Activated naive CD4-positive, alpha-beta T cell treated with anti-CD3 and anti-CD28 coated beads for 36 hours (primary cell): ENCODE data around the gene LRRFIP1. TPM values are rescaled to one million over a fixed set of nuclear protein-coding genes. Genes with fewer than 3 reads are reported as not detected.

Experiments used
- CTCF ChIA-PET: fragments of 350-600 bp; sonication (Branson Sonifier 250); formaldehyde crosslinking; loops from one replicate; lab custom pipeline; 2021; ENCODE audit warnings: antibody characterized with exemption; lab: Charles Lee
- DNase-seq: peaks from one replicate; pipeline ENCODE4 v3.0.0-alpha.2; 2020
- H3K27ac Mint-ChIP-seq: one replicate; pipeline ENCODE4 v1.8.0; 2021; ENCODE audit warnings: mild to moderate bottlenecking, mixed read lengths
- H3K27me3 Mint-ChIP-seq: one replicate; pipeline ENCODE4 v1.8.0; 2021; ENCODE audit warnings: low read depth, mixed read lengths
- H3K36me3 Mint-ChIP-seq: one replicate; pipeline ENCODE4 v1.8.0; 2021; ENCODE audit warnings: low read depth, mixed read lengths
- H3K4me1 Mint-ChIP-seq: one replicate; pipeline ENCODE4 v1.8.0; 2021; ENCODE audit warnings: low read depth, mixed read lengths
- H3K4me3 Mint-ChIP-seq: one replicate; pipeline ENCODE4 v1.8.0; 2021; ENCODE audit warnings: mild to moderate bottlenecking, moderate library complexity, mixed read lengths
- H3K9me3 Mint-ChIP-seq: one replicate; pipeline ENCODE4 v1.8.0; 2021; ENCODE audit warnings: mixed read lengths
- intact Hi-C: fragments of 100-400 bp; cut with micrococcal nuclease; formaldehyde crosslinking; loops from one replicate; pipeline ENCODE4 v1.15.1; 2023
- total RNA-seq, 2 experiments: library from RNA; stranded (reverse); gene quantifications; one replicate each; pipeline ENCODE4 v1.2.3, GENCODE V29; 2021

The LRRFIP1 gene
- total RNA-seq, 2 experiments from 2014 or later, result 154 to 155 TPM

DNA sequence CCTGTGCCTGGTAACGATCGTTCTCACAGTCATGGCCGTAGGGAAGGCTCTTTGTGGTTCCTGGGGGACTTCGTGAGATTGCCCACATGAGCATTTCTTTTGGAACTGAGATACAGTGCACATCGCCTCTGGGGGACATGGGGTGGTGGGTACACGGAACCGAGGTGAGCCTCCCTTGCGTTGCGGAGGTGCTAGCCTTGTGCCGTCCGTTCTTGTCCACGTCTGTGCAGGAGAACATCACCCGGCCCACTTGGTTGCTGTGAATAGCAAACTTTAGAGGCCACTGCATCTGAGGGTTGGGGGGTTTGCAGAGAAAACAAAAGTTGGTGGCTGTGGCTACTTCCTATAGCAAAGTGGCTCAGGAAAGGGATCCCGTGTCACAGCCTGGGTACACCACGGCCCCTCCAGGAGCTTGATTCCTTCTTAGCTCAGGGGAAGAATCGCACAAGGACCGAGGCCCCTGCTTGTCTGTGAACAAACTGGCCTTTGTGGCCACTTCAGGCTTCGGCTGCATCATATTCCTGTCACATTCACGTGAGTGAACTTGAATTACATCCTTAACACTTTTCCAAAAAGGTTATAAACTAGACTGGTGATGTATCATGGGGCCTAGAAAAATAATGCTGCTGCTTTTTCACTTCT is 72.6 kb downstream of the LRRFIP1 start:
- intact Hi-C loops, result loop anchor here (1.0 to 10.0 kb wide), 4 partner anchors 8 to 1155 kb away; partner anchors contain the start of gene SCLY
- Mint-ChIP-seq H3K4me1 (peaks cover 95% of the 10 kb centered on the region), H3K9me3 (no peaks in the 10 kb centered on the region), H3K4me3 (no peak overlapping the region), H3K27ac (peak overlapping the region; percentile 86), H3K27me3 (no peaks in the 10 kb centered on the region), H3K36me3 (peaks cover 7% of the 10 kb centered on the region)
- CTCF ChIA-PET, result interaction anchor here (0.5 to 1.6 kb wide), 5 partner anchors 25 to 192 kb away, joined by 3 to 10 read pairs (median 6); no protein-coding TSS in a partner anchor
- DNase-seq, result no peak

DNA sequence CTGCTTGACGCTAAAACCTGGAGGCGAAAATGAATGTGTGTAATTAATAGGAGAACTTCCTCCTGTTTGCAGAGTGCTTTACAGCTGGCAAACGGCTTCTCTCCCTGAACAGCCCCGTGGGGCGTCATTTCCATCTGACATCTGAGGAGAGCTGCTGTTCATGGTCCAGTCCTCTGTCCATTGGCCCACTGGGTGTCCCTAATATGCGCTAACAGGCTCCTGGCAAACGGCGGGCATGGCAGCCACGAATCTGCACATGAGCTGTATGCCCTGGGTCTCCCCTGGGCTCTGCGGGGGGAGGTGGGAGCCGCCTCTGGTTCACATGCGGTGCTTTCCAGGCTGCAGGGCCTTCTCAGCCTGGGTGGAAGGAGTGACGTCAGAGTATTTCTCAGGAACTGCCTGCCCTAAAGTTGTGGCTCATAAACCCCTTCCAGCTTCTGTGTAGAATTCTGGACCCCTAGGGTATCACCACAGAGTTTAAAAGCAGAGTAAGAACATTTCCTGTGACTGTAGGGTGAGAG is 73.2 kb downstream of the LRRFIP1 start:
- H3K4me1 Mint-ChIP-seq, result peaks cover 95% of the 10 kb centered on the region
- CTCF ChIA-PET, result interaction anchor here (0.5 to 1.6 kb wide), 5 partner anchors 26 to 193 kb away, joined by 3 to 10 read pairs (median 6); no protein-coding TSS in a partner anchor
- DNase-seq, result peak; percentile 84
- peak overlapping the region; percentile 40 for H3K4me3 Mint-ChIP-seq
- H3K27ac Mint-ChIP-seq, result peak overlapping the region; percentile 86
- no peaks in the 10 kb centered on the region for H3K27me3 Mint-ChIP-seq
- intact Hi-C loops, result loop anchor here (1.0 kb wide), 1 partner anchor 8 kb away; no protein-coding TSS in a partner anchor
- H3K9me3 Mint-ChIP-seq, result no peaks in the 10 kb centered on the region
- H3K36me3 Mint-ChIP-seq, result peaks cover 7% of the 10 kb centered on the region

DNA sequence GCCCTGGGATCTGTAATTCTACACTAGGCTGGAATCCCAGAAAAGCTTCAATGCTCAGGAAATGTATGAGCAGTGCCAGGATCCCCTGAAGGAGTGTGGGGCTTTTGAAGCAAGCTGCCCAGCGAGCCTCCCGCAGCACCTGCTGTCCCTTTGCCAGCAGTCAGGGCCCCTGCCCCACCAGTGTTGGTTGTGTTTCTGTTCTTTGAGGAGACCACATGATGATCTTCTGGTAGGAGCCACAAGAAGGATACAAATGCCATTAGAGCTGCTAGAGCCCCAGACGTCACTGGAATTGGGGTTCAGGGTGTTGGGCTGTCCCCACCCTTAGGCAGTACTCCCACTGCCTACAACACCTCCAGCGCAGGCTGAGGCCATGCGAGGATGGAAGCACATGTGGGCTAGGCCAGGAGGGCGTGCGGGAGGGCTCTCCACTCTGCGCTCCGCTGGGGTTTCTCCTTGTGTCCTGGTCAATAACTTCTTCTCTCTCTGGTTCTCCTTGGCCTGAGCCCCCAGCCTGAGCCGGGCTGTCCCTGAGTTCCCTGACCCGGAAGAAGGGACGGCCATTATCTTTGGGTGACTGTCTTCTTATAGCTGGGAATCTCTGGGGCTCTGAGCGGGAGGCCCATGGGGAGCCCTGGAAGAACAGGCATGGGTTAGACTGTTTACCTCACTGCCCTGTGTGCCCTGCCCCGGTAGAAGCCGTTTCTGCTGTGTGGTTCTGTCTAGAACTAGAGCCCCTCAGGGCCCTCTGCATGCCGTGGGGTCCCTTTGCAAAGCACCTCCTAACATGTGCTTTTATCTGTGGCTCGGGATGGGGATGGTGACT is 73.9 kb downstream of the LRRFIP1 start:
- DNase-seq, result no peak
- Mint-ChIP-seq H3K27ac (peak overlapping the region; percentile 86), H3K36me3 (peaks cover 7% of the 10 kb centered on the region), H3K9me3 (no peaks in the 10 kb centered on the region), H3K4me1 (peaks cover 96% of the 10 kb centered on the region), H3K4me3 (peak overlapping the region; percentile 36), H3K27me3 (no peaks in the 10 kb centered on the region)
- intact Hi-C loops, result no loop called here
- CTCF ChIA-PET, result interaction anchor here (1.2 to 2.0 kb wide), 6 partner anchors 10 to 44 kb away, joined by 3 to 12 read pairs (median 7); no protein-coding TSS in a partner anchor

DNA sequence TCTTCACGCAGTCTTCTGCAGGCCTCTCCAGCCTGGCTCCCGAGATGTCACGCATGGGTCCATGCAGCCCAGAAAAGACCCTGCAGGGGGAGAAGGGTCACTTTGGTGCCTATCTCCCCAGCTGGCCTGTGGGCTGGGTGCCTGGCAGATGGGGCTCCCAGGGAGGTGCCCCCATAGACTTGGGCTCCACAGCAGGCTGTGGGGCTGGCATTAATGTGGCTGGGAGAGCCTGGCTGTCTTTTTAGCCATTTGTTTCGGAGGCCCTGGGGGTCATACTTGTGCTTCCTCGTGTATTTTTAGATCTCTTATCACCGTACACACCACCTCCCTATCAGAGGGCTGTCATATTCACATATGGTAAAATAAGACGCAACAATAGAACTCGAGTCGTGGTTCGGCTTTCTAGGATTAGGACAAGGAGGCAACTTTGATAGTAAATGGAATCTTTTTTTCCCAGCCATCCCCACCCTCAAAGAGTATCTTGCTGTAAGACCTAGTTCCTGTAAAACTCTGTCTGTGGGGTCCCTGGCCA is 74.5 kb downstream of the LRRFIP1 start:
- Mint-ChIP-seq H3K4me1 (peaks cover 96% of the 10 kb centered on the region), H3K9me3 (no peaks in the 10 kb centered on the region), H3K4me3 (peak overlapping the region; percentile 58), H3K36me3 (peaks cover 7% of the 10 kb centered on the region), H3K27ac (peak overlapping the region; percentile 86), H3K27me3 (no peaks in the 10 kb centered on the region)
- intact Hi-C loops, result loop anchor here (1.0 kb wide), 1 partner anchor 29 kb away; no protein-coding TSS in a partner anchor
- CTCF ChIA-PET, result interaction anchor here (1.9 to 2.0 kb wide), 2 partner anchors 11 to 28 kb away, joined by 5 to 12 read pairs; no protein-coding TSS in a partner anchor
- no peak for DNase-seq

DNA sequence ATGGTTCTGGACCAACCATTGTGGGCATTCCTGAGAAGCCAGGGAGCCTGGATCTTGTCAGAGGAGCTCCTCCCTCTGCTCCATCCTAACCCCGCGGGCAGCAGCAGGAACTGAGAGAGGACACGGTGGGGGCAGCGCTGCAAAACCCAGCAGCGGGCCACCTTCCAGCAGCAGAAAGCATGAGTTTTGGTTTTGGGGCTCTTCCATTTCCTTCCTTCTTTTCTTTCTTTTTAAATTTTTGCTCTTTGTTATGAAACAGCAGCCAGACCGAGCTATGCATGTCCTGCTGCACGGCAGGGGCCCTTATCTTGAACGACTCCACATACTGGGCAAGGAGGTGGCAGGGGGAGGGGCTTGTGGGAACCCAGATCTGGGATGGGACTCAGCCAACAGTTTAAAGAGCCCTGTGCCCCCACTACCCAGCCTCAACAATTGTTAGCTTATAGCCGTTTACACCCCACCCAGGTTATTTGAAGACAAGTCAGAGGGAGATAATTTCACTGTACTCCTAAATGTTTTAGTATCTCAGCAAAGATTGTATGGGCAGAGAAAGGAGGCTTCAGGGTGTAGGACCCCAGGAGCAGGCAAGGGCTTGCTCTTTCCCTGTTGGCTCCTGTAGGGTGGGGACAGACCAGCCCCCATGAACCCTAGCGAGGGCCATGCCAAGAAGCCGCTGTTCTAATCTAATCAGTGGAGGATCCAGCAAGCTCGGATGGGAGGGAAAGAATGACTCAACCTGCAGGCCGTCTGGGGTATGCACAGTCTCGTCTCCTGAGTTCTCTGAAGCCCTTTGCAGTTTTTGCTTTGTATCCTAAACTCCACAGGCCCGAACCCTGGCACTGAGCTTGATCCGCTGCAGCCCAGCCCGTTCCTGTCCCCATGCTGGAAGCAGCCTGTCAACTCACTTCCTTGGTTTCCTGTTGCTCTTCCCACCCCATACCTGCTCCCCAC is 75.3 kb downstream of the LRRFIP1 start:
- CTCF ChIA-PET, result interaction anchor here (1.4 to 2.0 kb wide), 4 partner anchors 12 to 117 kb away, joined by 3 to 12 read pairs (median 4); no protein-coding TSS in a partner anchor
- intact Hi-C loops, result loop anchor here (1.0 kb wide), 1 partner anchor 29 kb away; no protein-coding TSS in a partner anchor
- Mint-ChIP-seq H3K4me3 (peak overlapping the region; percentile 58), H3K4me1 (peaks cover 96% of the 10 kb centered on the region), H3K27me3 (no peaks in the 10 kb centered on the region), H3K36me3 (peaks cover 7% of the 10 kb centered on the region), H3K9me3 (no peaks in the 10 kb centered on the region), H3K27ac (peak overlapping the region; percentile 86)
- DNase-seq, result peak; percentile 63

DNA sequence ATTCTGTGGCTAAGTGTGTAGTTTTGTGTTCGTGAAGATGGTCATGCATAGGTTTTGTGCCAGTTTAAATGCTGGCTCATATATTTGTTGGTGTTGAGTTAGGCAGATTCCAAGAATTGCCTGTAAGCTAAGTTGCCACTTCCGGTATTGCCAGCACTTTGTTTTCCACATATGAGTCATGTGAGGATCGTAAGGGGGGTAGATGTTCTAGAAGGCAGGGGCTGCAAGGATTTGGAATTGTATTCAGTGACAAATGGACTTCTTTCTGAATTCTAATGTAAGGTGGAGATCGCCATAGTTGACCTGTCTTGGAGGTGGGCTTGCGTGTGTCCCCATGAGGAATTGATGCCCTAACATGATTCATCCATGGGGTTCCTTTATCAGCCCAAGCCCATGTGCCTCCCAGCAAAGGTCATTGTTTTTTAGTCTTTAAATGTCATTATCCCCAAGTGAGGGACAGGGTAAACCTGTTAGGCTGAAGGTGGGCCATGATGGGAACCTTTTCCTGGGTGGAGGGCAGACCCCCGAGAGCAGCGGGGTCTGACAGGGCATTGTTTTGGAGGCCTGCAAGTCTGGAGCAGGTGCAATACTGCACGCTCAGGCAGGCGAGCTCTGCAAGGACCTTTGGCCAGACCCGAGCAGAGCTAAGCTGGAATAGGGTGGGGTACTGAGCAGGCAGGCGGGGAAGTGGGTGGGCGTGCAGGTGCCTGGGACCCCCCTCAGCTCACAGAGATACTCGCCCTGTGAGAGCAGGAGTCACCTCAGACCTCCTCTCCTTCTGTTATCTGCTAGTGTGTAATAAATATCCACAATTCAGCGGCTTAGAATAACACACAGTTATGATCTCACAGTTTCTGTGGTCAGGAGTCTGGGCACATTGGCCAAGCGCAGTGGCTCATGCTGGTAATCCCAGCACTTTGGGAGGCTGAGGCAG is 77.4 kb downstream of the LRRFIP1 start:
- H3K4me3 Mint-ChIP-seq, result no peak overlapping the region
- intact Hi-C loops, result no loop called here
- H3K36me3 Mint-ChIP-seq, result peaks cover 8% of the 10 kb centered on the region
- H3K27ac Mint-ChIP-seq, result no peak overlapping the region
- peaks cover 81% of the 10 kb centered on the region for H3K4me1 Mint-ChIP-seq
- DNase-seq, result no peak
- H3K9me3 Mint-ChIP-seq, result no peaks in the 10 kb centered on the region
- no peaks in the 10 kb centered on the region for H3K27me3 Mint-ChIP-seq
- CTCF ChIA-PET, result interaction anchor here (1.1 to 1.4 kb wide), 2 partner anchors 31 to 33 kb away, joined by 3 read pairs; no protein-coding TSS in a partner anchor

DNA sequence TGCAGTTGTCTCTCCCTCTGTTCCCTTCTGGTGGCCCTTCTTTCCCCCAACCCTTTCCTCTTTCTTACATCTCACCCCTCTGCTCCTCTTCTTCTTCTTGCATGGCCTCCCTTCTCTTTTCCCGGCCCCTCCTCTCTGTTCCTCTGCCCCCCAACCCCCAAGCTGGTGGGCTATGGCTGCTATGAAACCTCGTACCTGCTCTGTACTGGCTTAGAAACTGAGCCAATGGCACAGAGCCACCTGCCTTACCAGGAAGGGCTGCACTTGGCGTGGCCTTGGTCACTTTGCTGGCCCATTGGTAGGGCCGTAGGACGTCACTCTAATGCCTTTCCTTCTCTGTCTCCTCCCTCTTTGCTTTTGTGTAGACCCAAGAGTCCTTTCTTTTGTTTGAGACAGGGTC is 78.9 kb downstream of the LRRFIP1 start:
- no peak overlapping the region for H3K4me3 Mint-ChIP-seq
- intact Hi-C loops, result no loop called here
- peaks cover 13% of the 10 kb centered on the region for H3K36me3 Mint-ChIP-seq
- H3K27ac Mint-ChIP-seq, result no peak overlapping the region
- H3K9me3 Mint-ChIP-seq, result no peaks in the 10 kb centered on the region
- CTCF ChIA-PET, result no interaction called here
- H3K4me1 Mint-ChIP-seq, result peaks cover 68% of the 10 kb centered on the region
- H3K27me3 Mint-ChIP-seq, result no peaks in the 10 kb centered on the region
- no peak for DNase-seq

DNA sequence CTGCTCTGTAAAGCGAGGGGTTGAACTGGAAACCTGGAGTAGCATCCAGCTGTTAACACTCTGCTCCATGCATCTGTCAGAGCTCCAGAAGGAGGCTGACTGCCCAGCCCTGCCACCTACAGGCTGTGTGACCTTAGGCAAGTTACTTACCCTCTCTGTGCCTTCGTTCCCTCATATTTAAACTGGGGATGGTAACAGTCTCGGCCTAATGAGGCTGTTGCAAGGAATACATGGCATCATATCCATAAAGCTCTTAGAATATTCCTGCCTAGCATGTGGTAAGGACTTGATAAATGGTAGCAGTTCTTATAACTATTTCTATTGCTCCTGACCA is 80.6 kb downstream of the LRRFIP1 start:
- Mint-ChIP-seq H3K27me3 (no peaks in the 10 kb centered on the region), H3K9me3 (no peaks in the 10 kb centered on the region), H3K27ac (no peak overlapping the region), H3K36me3 (peaks cover 15% of the 10 kb centered on the region), H3K4me3 (no peak overlapping the region), H3K4me1 (peaks cover 55% of the 10 kb centered on the region)
- no peak for DNase-seq
- intact Hi-C loops, result no loop called here
- CTCF ChIA-PET, result interaction anchor here (0.8 to 1.6 kb wide), 6 partner anchors 11 to 127 kb away, joined by 3 to 15 read pairs (median 4); no protein-coding TSS in a partner anchor

DNA sequence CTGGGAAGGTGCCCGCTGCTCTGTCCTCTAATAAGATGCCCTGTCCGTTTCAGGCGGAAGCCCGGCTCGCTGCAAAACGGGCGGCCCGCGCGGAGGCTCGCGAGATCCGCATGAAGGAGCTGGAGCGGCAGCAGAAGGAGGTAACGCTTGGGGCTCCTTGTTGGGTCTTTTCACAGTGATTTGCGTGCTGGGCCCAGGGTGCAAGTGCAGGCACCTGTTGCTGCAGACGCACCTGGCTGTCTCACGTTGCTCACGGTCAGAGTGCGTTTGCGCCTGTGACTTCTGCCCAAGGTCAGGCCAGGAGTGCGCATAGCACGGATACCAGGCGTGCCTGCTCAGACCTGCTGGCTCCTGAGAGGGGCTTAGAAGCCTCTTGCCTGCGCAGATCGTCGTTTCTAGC is 81.1 kb downstream of the LRRFIP1 start:
- H3K9me3 Mint-ChIP-seq, result no peaks in the 10 kb centered on the region
- no peak overlapping the region for H3K4me3 Mint-ChIP-seq
- CTCF ChIA-PET, result interaction anchor here (1.0 to 1.4 kb wide), 5 partner anchors 8 to 127 kb away, joined by 3 to 5 read pairs (median 4); no protein-coding TSS in a partner anchor
- peaks cover 54% of the 10 kb centered on the region for H3K4me1 Mint-ChIP-seq
- H3K36me3 Mint-ChIP-seq, result peaks cover 13% of the 10 kb centered on the region
- H3K27ac Mint-ChIP-seq, result no peak overlapping the region
- DNase-seq, result no peak
- H3K27me3 Mint-ChIP-seq, result no peaks in the 10 kb centered on the region
- intact Hi-C loops, result no loop called here

DNA sequence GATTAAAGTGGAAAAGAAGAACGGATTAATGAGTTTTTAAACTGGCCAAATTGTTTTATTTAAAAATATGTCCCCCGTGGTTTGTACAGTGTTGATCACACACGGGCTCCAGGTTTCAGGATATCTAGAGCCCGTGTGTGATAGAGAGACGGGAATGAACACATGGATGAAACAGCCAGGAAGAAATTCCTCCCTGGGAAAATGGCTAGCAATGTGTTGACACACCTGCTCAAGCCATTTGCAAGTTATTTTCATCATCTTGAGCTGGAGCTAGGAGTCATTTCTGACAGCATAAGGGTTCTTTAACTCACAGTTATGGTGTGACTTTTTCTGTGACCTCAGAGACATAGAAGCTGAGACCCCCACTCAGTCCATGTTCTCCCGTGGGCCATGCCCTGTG is 81.6 kb downstream of the LRRFIP1 start:
- Mint-ChIP-seq H3K4me1 (peaks cover 50% of the 10 kb centered on the region), H3K4me3 (no peak overlapping the region), H3K27ac (no peak overlapping the region), H3K27me3 (no peaks in the 10 kb centered on the region), H3K36me3 (peaks cover 9% of the 10 kb centered on the region), H3K9me3 (no peaks in the 10 kb centered on the region)
- intact Hi-C loops, result no loop called here
- DNase-seq, result no peak
- CTCF ChIA-PET, result interaction anchor here (1.0 kb wide), 2 partner anchors 8 to 37 kb away, joined by 3 read pairs; no protein-coding TSS in a partner anchor
